Measurements from ENCODE around the gene RAB27B.

RAB27B gene

DNA sequence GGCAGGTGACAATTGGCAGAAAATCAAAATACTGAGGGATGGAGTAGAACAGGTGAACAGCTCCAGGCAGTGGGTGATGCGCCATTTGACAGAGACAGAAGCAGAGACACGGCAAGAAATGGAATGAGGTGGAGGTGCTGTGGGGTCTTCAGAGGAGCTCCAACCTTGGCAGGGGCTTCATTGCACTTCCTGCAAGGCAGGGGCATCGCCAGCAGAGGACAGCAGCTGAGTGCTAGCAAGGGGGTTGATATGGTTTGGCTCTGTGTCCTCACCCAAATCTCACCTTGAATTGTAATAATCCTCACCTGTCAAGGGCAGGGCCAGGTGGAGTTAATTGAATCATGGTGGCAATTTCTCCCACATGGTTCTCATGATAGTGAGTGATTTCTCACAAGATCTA lies 88.2 kb downstream of the RAB27B start:
- no peak for DNase-seq

GRCh38 chr18:54918060-54918459 lies 89.8 kb downstream of the RAB27B start:
- no peak for DNase-seq

DNA sequence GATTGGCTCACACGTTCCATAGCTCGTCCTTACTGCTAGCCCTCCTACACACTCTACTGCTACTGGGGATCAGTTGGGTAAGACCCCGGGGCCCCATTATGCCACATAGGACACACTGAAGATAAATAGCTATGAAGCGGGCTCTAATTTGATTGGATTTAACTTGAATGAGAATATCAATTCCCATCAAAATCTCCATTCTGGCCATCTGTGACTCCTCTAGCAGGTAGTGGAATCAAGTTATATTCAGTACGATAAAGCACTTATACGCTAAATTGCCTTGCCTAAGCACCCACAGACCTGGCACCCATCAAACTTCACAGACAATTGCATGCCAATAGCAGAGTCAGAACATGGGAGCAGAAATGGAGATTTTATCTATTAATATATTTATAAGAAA lies 91.1 kb downstream of the RAB27B start:
- DNase-seq: no peak

DNA sequence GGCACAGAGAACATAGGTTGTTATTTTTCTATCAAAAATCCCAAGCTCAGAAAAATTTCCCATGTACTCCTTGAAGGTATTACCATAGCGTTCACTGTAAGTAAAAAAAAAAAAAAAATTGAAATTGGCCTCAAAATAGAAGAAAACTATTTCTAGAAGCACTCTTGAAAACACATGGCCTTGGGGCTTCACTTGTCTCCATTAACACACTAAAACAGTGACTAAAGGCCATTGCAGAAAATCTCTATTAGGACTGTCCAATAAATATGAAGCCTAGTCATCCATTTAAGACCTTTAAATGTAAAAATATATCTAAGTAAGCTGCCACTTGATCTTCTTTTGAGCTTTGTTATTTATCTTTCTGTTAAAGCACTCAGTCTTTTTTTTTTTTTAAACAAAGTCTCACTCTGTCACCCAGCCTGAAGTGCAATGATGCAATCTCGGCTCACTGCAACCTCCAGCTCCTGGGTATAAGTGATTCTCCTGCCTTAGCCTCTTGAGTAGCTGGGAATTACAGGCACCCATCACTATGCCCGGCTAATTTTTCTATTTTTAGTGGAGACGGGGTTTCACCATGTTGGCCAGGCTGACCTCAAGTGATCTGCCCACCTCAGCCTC lies 95.2 kb downstream of the RAB27B start:
- no peak for DNase-seq

GRCh38 chr18:54924948-54925347 lies 96.7 kb downstream of the RAB27B start:
- no peak for DNase-seq

GRCh38 chr18:54926593-54927325 lies 98.5 kb downstream of the RAB27B start:
- DNase-seq: no peak

- DNase-seq: no peak
Measured at GRCh38 chr18:54928236-54928635, 100.0 kb downstream of the RAB27B start.

GRCh38 chr18:54931152-54931551 lies 102.9 kb downstream of the RAB27B start:
- DNase-seq: no peak

- no peak for DNase-seq
Measured at GRCh38 chr18:54932472-54932871, 104.2 kb downstream of the RAB27B start.

DNA sequence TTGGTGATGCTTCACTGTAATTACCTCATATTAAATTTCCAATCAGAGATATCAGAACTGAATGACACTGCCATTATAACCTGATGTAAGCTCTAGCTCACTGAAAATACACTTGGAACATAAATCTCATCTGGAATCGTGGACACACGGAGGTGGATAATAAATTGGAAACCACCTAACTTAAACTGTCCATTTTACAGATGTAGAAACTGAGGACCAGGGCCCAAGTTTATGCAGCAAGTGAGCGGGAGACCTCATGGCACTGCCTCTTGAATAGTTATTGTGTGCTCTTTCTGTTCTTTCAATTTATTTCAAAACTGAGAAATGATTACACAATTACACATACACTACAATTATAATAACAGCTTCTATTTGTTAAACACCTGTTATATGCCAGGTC lies 110.2 kb downstream of the RAB27B start:
- DNase-seq: no peak

GRCh38 chr18:54939361-54939917 lies 111.2 kb downstream of the RAB27B start:
- DNase-seq: no peak

- no peak for DNase-seq
Measured at GRCh38 chr18:54942144-54942543, 113.9 kb downstream of the RAB27B start.

DNA sequence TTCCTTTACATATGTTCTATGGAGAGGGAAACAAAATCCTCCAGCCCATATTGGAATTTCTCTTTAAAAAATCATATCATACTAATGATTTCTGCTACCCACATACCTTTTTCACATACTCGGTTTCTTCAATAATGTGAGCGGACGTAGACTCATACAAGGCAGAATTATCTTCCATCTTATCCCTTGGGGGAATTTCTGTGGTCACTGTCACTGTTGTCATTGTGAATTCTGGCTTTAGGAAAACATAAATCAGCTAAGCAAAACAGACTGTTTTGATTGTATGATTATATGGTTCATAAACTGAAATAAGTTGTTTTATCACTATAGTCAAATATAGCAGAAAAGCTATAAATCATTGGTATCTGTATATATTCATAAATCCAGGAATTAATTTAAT lies 114.3 kb downstream of the RAB27B start:
- no peak for DNase-seq
